Hindlimb muscle (tissue), 1 donor: Measurements from ENCODE around the gene KRT71. TPM values are rescaled to one million over a fixed set of nuclear protein-coding genes. Genes with fewer than 3 reads are reported as not detected.
"Not testable (repeated sequence)": the region's sequence is repeated elsewhere in the genome, so short reads cannot be mapped to it uniquely, and the experiment has no call there.

Experiments used
- DNase-seq: peaks from one replicate; pipeline ENCODE4 v3.0.0-alpha.2; 2013
- polyA plus RNA-seq: library from polyadenylated mRNA; unstranded; fragments of 120-200 nt; gene quantifications from one replicate; pipeline ENCODE4 v1.2.1, GENCODE V29; 2013; ENCODE audit not compliant: insufficient read length

The KRT71 gene
- polyA plus RNA-seq, 1 donor: not detected

DNA sequence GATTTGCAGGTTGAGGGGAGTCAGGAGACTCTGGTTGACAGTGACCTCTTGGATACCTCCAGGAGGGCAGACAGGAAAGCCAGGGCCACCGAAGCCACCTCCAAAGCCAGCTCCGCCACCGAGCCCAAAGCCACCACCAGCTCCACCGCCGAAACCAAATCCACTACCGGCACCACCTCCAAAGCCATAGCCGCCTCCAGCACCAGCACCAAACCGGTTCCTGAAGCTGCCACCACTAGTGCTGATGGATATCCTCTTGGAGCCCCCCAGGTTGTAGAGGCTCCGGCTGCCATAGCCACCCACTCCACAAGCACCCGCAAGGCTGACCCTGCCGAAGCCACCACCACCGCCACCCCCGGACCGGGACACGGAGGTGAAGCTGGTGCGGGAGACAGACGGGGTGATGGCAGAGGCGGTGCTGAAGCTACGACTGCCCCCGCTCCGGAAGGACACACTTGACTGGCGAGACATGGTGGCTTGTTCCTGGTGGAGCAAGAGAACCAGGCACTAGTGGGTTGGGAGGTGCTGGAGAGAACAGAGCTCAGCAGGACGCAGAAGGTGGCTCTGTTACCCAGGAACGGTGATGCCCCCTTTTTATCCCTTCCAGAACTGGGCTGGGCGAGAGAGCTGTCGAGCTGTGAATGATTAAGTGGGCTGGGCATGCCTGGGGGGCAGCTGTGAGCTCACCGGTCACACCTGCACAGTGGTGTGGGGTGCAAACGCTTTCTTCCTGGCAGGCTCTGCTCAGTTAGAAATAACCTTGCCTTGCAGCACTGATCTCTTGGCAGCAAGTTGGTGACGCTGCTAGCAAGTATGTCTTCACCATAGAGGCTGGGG lies 32.9 kb downstream of the KRT71 start, which contains the start of gene KRT5:
KRT5 (minus strand) TSS at position 569 of the 837 bp plus-strand sequence; CDS start at position 471, 98 bp downstream.
- no peak for DNase-seq

DNA sequence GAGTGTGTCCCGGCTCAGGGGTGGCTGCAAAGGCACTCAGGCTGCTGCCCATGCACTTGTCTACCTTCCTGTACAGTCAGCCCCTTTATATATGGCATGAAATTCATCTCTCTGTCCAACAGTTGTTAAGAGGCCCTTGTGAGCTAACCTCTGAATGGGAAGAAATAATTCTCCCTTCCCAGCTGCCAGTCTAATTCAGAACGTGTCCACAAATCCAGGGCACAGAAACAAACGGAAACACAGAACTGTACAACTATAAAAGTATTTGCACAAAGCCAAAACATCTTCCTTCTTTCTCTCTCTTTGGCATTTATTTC lies 33.6 kb downstream of the KRT71 start:
- no peak for DNase-seq

- no peak for DNase-seq
Measured at GRCh38 chr12:52518574-52519386, 34.2 kb downstream of the KRT71 start.

DNA sequence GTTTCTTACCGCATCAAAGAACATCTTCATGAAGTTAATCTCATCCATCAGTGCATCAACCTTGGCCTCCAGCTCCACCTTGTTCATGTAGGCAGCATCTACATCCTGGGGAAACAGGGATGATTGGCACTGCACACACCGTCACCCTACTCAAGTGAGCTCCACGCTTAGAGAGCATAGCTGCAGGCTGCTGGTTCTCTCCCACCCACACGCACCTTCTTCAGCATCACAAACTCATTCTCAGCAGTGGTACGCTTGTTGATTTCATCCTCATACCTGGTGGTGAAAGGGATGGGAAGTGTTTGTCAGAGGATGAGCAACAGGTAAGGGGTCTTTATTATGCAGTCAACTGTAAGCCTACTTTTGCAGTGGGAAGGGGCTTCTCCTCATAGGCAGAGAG lies 35.1 kb downstream of the KRT71 start:
- no peak for DNase-seq

- DNase-seq: no peak
Measured at GRCh38 chr12:52517005-52517835, 35.7 kb downstream of the KRT71 start.

- DNase-seq: no peak
Measured at GRCh38 chr12:52515927-52516831, 36.8 kb downstream of the KRT71 start.

- DNase-seq: no peak
Measured at GRCh38 chr12:52515319-52515646, 37.7 kb downstream of the KRT71 start.

- DNase-seq: no peak
Measured at GRCh38 chr12:52514471-52515318, 38.2 kb downstream of the KRT71 start.

- no peak for DNase-seq
Measured at GRCh38 chr12:52513736-52514135, 39.2 kb downstream of the KRT71 start.

GRCh38 chr12:52508211-52508610 lies 44.7 kb downstream of the KRT71 start:
- no peak for DNase-seq

- DNase-seq: no peak
Measured at GRCh38 chr12:52506858-52507715, 45.9 kb downstream of the KRT71 start.

- no peak for DNase-seq
Measured at GRCh38 chr12:52502877-52503276, 50.1 kb downstream of the KRT71 start.

GRCh38 chr12:52501490-52501889 lies 51.5 kb downstream of the KRT71 start:
- no peak for DNase-seq

DNA sequence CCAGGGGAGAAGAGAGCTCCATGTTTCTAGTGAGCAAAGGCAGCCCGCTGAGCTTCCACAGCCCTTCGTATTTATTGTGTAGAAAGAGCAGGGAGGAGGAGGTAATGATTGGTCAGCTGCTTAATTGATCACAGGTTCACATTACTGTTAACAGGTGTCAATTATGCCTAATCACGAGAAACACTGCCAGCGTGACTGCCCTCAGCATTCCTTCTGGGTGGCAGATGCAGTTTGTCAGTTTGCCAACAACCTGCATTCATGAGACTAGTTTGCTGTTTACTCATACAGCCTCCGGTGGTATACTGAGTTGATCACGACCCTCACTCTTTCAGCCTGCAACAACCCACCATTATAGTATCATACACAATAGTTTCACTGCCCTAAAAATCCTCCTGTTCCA lies 52.4 kb downstream of the KRT71 start:
- not testable (repeated sequence) for DNase-seq

GRCh38 chr12:52499806-52500560 lies 53.0 kb downstream of the KRT71 start:
- DNase-seq: no peak

GRCh38 chr12:52498946-52499345 lies 54.0 kb downstream of the KRT71 start:
- DNase-seq: no peak

- no peak for DNase-seq
Measured at GRCh38 chr12:52497975-52498374, 55.0 kb downstream of the KRT71 start.

GRCh38 chr12:52496590-52497071 lies 56.3 kb downstream of the KRT71 start:
- DNase-seq: no peak

DNA sequence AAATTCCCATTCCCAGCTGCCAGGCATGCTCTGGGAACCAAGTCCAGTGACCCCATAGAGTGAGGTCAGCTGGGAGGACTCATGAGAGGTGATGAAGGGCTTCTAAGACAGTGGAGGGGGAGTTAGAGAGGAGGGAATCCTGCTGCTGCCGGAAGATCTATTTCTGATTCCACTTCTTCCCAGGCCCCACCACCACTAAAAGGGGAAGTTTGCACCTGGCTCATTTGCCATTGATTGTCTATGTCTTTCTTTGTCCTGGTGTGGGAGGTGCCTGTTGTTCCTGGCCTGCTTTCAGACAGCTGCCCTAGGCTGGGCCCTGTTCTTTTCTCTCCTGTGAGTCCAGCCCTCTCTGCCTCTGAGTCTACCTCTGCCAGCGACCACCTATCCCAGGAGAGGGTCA lies 56.9 kb downstream of the KRT71 start:
- DNase-seq: no peak
